Testis (tissue), 2 donors: ENCODE data around the gene ASIC1.

Experiments
- POLR2A ChIP-seq: fragments of 450-650 bp; IDR thresholded peaks from one replicate; pipeline ENCODE4 v1.6.1; 2017; ENCODE audit warnings: antibody characterized with exemption, mild to moderate bottlenecking, moderate library complexity
- TF ChIP-seq, protein P1 (sequence below), 3 experiments: fragments of 450-650 bp in 2 of 3; fragments of 200-600 bp in 1 of 3; sonication (generic) in 1 of 3; IDR thresholded peaks; one replicate each; pipeline ENCODE4 v1.5.1; 2016 to 2019; ENCODE audit warnings: antibody characterized with exemption in 3 of 3, mild to moderate bottlenecking in 2 of 3, moderate library complexity in 1 of 3

DNA sequence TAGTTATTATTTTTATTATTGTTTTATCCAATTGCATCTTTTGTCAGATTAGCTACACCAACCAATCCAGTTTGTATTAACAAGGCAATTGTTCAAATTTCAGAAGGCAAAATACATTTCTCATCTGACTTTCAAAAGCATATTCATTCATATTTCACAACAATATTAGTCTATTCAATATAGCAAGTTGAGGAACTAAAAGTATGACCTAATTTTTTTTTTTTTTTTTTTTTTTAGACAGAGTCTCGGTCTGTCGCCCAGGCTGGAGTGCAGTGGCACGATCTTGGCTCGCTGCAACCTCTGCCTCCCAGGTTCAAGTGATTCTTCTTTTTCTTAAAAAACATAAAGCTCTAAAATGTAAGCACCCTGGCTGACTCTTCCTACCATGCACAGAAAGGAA is 71.9 kb downstream of the ASIC1 start:
- TF ChIP-seq, protein P1, sequence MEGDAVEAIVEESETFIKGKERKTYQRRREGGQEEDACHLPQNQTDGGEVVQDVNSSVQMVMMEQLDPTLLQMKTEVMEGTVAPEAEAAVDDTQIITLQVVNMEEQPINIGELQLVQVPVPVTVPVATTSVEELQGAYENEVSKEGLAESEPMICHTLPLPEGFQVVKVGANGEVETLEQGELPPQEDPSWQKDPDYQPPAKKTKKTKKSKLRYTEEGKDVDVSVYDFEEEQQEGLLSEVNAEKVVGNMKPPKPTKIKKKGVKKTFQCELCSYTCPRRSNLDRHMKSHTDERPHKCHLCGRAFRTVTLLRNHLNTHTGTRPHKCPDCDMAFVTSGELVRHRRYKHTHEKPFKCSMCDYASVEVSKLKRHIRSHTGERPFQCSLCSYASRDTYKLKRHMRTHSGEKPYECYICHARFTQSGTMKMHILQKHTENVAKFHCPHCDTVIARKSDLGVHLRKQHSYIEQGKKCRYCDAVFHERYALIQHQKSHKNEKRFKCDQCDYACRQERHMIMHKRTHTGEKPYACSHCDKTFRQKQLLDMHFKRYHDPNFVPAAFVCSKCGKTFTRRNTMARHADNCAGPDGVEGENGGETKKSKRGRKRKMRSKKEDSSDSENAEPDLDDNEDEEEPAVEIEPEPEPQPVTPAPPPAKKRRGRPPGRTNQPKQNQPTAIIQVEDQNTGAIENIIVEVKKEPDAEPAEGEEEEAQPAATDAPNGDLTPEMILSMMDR (IDR thresholded peaks at IDR 0.05) = no peak
- TF ChIP-seq POLR2A = no peak
